HG03159 (cell line): ENCODE measurements around the gene CCDC74B.
"Not testable (repeated sequence)": the region's sequence is repeated elsewhere in the genome, so short reads cannot be mapped to it uniquely, and the experiment has no call there.

Experiments
- ATAC-seq: cut with Tn5 transposase; IDR thresholded peaks from one replicate; pipeline ENCODE4 v1.9.1; 2021; ENCODE audit warnings: mild to moderate bottlenecking, moderate library complexity; ENCODE audit not compliant: unreplicated experiment

CCDC74B gene

GRCh38 chr2:130151145-130151512 lies 6.2 kb upstream of the CCDC74B start:
- ATAC-seq: not testable (repeated sequence)

- no peak for ATAC-seq
Observed at GRCh38 chr2:130150181-130151144, 5.6 kb upstream of the CCDC74B start.

GRCh38 chr2:130148515-130148914 lies 3.6 kb upstream of the CCDC74B start:
- ATAC-seq: not testable (repeated sequence)

- ATAC-seq: not testable (repeated sequence)
Observed at GRCh38 chr2:130143266-130144039, 1.5 kb downstream of the CCDC74B start.

GRCh38 chr2:130142396-130143265 lies 2.3 kb downstream of the CCDC74B start:
- not testable (repeated sequence) for ATAC-seq

- not testable (repeated sequence) for ATAC-seq
Observed at GRCh38 chr2:130141645-130142370, 3.1 kb downstream of the CCDC74B start.

GRCh38 chr2:130141002-130141401 lies 3.9 kb downstream of the CCDC74B start:
- not testable (repeated sequence) for ATAC-seq

GRCh38 chr2:130140516-130140915 lies 4.4 kb downstream of the CCDC74B start:
- not testable (repeated sequence) for ATAC-seq

- not testable (repeated sequence) for ATAC-seq
Observed at GRCh38 chr2:130139331-130140280, 5.3 kb downstream of the CCDC74B start.

- ATAC-seq: not testable (repeated sequence)
Observed at GRCh38 chr2:130138841-130139251, 6.1 kb downstream of the CCDC74B start.

GRCh38 chr2:130138326-130138725 lies 6.6 kb downstream of the CCDC74B start:
- not testable (repeated sequence) for ATAC-seq

- not testable (repeated sequence) for ATAC-seq
Observed at GRCh38 chr2:130137118-130137517, 7.8 kb downstream of the CCDC74B start.

- not testable (repeated sequence) for ATAC-seq
Observed at GRCh38 chr2:130136546-130136945, 8.4 kb downstream of the CCDC74B start.

- no peak for ATAC-seq
Observed at GRCh38 chr2:130135692-130136541, 9.0 kb downstream of the CCDC74B start.

- ATAC-seq: not testable (repeated sequence)
Observed at GRCh38 chr2:130129120-130129829, 15.6 kb downstream of the CCDC74B start, which contains the start of gene POTEF. TSS of gene POTEF (minus strand) at chr2:130129222. CDS start at chr2:130120515, 8,707 bp downstream.

- ATAC-seq: not testable (repeated sequence)
Observed at GRCh38 chr2:130128464-130128863, 16.4 kb downstream of the CCDC74B start.

GRCh38 chr2:130127726-130128125 lies 17.2 kb downstream of the CCDC74B start:
- ATAC-seq: not testable (repeated sequence)
